D721Med (cell line): ENCODE data around the gene CD209.
A peak's percentile ranks its signal among the peaks of the same experiment; 100 is the strongest.
"Not testable (repeated sequence)": the region's sequence is repeated elsewhere in the genome, so short reads cannot be mapped to it uniquely, and the experiment has no call there.

Source experiments
- DNase-seq: peaks from one replicate; pipeline ENCODE4 v3.0.0; 2011; ENCODE audit warnings: low spot score; ENCODE audit not compliant: insufficient read length
- FAIRE-seq: peaks from 2 replicates; lab custom pipeline; 2011; peaks lifted over from hg19 to GRCh38; lab: Jason Lieb, UNC
- TF ChIP-seq, protein P1 (sequence below): IDR thresholded peaks from 2 replicates; pipeline ENCODE4 v1.5.1; 2012; ENCODE audit warnings: mild to moderate bottlenecking, control low read depth; ENCODE audit not compliant: insufficient read depth; ENCODE audit errors: missing control alignments

Gene CD209

DNA sequence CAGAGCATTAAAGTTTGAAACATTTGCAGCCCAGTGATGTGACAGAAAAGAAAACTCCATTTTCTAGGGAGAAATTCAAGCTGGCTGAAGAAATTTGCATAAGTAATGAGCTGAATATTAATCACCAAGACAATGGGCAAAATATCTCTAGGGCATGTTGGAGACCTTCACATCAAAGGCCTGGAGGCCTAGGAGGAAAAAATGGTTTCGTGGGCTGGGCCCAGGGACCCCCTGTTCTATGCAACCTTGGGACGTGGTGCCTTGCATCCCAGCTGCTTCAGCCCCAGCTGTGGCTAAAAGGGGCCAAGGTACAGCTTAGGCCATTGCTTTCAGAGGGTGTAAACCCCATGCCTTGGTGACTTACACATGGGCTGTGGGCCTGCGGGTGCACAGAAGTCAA, 10.0 kb upstream of the CD209 start:
- no peak for DNase-seq
- FAIRE-seq: no peak
- TF ChIP-seq, protein P1, sequence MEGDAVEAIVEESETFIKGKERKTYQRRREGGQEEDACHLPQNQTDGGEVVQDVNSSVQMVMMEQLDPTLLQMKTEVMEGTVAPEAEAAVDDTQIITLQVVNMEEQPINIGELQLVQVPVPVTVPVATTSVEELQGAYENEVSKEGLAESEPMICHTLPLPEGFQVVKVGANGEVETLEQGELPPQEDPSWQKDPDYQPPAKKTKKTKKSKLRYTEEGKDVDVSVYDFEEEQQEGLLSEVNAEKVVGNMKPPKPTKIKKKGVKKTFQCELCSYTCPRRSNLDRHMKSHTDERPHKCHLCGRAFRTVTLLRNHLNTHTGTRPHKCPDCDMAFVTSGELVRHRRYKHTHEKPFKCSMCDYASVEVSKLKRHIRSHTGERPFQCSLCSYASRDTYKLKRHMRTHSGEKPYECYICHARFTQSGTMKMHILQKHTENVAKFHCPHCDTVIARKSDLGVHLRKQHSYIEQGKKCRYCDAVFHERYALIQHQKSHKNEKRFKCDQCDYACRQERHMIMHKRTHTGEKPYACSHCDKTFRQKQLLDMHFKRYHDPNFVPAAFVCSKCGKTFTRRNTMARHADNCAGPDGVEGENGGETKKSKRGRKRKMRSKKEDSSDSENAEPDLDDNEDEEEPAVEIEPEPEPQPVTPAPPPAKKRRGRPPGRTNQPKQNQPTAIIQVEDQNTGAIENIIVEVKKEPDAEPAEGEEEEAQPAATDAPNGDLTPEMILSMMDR: no peak

GRCh38 chr19:7756258-7756657, 8.9 kb upstream of the CD209 start:
- DNase-seq (no peak), FAIRE-seq (no peak)
- TF ChIP-seq, protein P1: no peak

DNA sequence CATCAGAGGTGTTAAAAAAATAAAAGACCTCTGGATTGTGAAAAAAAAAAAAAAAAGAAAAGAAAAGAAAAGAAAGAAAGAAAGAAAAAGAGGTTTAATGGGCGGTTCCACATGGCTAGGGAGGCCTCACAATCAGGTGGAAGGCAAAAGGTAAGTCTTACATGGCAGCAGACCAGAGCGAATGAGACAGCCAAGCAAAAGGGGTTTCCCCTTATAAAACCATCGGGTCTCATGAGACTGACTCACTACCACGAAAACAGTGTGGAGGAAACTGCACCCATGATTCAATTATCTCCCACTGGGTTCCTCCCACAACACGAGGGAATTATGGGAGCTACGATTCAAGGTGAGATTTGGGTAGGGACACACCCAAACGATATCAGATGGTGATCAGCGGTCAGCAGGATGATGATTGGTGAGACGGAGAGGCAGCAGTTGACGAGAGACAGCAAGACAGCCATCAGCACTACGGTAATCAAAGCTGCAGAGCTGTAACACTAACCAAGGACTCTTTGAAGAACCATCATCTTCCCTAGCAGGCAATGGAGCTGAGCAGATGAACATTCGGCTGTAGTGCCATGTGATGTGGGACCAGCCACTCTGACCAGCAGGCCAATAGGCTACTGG, 3.9 kb upstream of the CD209 start:
- no peak for FAIRE-seq
- no peak for DNase-seq
- TF ChIP-seq, protein P1: no peak

- TF ChIP-seq, protein P1: peak; percentile 17
- FAIRE-seq (no peak), DNase-seq (no peak)
These were observed 1.4 kb upstream of the CD209 start for GRCh38 chr19:7748756-7749155.

- DNase-seq: no peak
- no peak for FAIRE-seq
- TF ChIP-seq, protein P1: no peak
These were observed 837 bp upstream of the CD209 start for GRCh38 chr19:7748171-7748570.

GRCh38 chr19:7746306-7746705, 1.0 kb downstream of the CD209 start:
- not testable (repeated sequence) for FAIRE-seq

GRCh38 chr19:7744871-7745650, 2.3 kb downstream of the CD209 start:
- TF ChIP-seq, protein P1: no peak
- DNase-seq (no peak), FAIRE-seq (no peak)

More at GRCh38 chr19:7746306-7746705, 1.0 kb downstream of the CD209 start:
- not testable (repeated sequence) for DNase-seq
